Peyer's patch (tissue), 4 donors: ENCODE measurements around the gene SYNE1. TPM values are rescaled to one million over a fixed set of nuclear protein-coding genes. Genes with fewer than 3 reads are reported as not detected.
A peak's percentile ranks its signal among the peaks of the same experiment; 100 is the strongest.

Source experiments
- DNase-seq, 3 donors: peaks; one replicate each; pipeline ENCODE4 v3.0.0-alpha.2; 2017 to 2019
- H3K27ac ChIP-seq, 4 donors: fragments of 200-600 bp; sonication (generic); one replicate each; pipeline ENCODE4 v1.5.1; 2016 to 2019
- H3K27me3 ChIP-seq, 2 donors: fragments of 200-600 bp; sonication (generic); one replicate each; pipeline ENCODE4 v1.5.1; 2019
- H3K36me3 ChIP-seq, 3 donors: fragments of 200-600 bp; sonication (generic); one replicate each; pipeline ENCODE4 v1.5.1; 2016 to 2019
- H3K4me1 ChIP-seq, 4 donors: fragments of 200-600 bp; sonication (generic); one replicate each; pipeline ENCODE4 v1.5.1; 2016 to 2019
- H3K4me3 ChIP-seq, 4 donors: fragments of 200-600 bp; sonication (generic); 1 replicate in 3 of 4; 2 replicates in 1 of 4; pipeline ENCODE4 v1.5.1; 2016 to 2019; ENCODE audit warnings: mild to moderate bottlenecking in 1 of 4
- H3K9me3 ChIP-seq, 4 donors: fragments of 200-600 bp; sonication (generic); one replicate each; pipeline ENCODE4 v1.5.1; 2016 to 2019; ENCODE audit warnings: mild to moderate bottlenecking in 1 of 4
- POLR2A ChIP-seq, 2 donors: fragments of 450-650 bp; IDR thresholded peaks; one replicate each; pipeline ENCODE4 v1.5.1; 2017; ENCODE audit warnings: antibody characterized with exemption in 2 of 2, mild to moderate bottlenecking in 2 of 2, moderate library complexity in 2 of 2
- total RNA-seq, 4 donors: library from RNA; depleted of rRNA; stranded (reverse); fragments of >200 nt; gene quantifications; one replicate each; pipeline ENCODE4 v1.1.0, GENCODE V29; 2016
- TF ChIP-seq, protein P1 (sequence below), 6 experiments: fragments of 450-650 bp in 4 of 6; fragments of 200-600 bp in 2 of 6; sonication (generic) in 1 of 6; IDR thresholded peaks; one replicate each; pipeline ENCODE4 v1.5.1; 2017 to 2019; ENCODE audit warnings: antibody characterized with exemption in 6 of 6, mild to moderate bottlenecking in 3 of 6, moderate library complexity in 1 of 6

SYNE1 gene
- total RNA-seq, 4 donors from 2014 or later, result 23.1 to 245 (median 34.8) TPM

DNA sequence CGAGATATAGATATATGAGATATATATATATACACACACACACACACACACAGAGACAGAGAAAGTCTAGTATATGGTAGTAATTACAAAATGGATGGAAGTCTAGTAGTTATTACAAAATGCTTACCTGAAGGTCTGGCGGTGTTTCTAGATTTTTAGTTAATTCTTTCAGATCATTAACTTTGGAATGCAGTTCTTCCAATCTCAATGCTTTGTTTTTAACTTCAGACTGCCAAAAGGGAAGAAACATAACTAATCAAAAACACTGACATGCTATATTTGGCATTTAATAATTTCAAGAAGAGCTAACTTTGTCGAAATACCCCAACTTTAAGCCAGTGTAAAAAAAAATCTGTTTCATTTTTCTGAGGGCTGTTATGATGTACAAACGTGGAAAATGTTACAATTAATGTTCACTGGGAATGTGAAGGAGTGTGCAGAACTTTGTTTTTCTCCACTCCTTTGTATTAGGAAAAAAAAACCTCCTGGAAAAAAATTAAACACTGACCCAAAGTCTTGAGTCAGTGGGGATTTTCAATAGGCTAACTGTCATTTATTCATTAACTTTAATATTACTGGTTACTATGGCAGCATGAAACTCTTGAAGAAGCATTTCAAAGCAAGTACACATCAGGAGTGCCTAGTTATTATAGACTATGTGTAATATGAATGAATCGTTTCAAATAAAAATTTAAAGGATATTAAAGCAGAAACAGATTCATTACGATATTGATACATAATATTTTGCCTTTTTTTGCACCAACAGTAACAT, 232.9 kb downstream of the SYNE1 start:
- no peaks in the 10 kb centered on the region for H3K36me3 ChIP-seq
- H3K4me3 ChIP-seq, result no peak overlapping the region
- no peak for DNase-seq
- H3K4me1 ChIP-seq, result no peaks in the 10 kb centered on the region
- H3K27ac ChIP-seq, result no peak overlapping the region
- H3K9me3 ChIP-seq, result no peaks in the 10 kb centered on the region
- H3K27me3 ChIP-seq, result no peaks in the 10 kb centered on the region
- TF ChIP-seq, protein P1, sequence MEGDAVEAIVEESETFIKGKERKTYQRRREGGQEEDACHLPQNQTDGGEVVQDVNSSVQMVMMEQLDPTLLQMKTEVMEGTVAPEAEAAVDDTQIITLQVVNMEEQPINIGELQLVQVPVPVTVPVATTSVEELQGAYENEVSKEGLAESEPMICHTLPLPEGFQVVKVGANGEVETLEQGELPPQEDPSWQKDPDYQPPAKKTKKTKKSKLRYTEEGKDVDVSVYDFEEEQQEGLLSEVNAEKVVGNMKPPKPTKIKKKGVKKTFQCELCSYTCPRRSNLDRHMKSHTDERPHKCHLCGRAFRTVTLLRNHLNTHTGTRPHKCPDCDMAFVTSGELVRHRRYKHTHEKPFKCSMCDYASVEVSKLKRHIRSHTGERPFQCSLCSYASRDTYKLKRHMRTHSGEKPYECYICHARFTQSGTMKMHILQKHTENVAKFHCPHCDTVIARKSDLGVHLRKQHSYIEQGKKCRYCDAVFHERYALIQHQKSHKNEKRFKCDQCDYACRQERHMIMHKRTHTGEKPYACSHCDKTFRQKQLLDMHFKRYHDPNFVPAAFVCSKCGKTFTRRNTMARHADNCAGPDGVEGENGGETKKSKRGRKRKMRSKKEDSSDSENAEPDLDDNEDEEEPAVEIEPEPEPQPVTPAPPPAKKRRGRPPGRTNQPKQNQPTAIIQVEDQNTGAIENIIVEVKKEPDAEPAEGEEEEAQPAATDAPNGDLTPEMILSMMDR (IDR thresholded peaks at IDR 0.05), result no peak
- TF ChIP-seq POLR2A (IDR thresholded peaks at IDR 0.05), result no peak

DNA sequence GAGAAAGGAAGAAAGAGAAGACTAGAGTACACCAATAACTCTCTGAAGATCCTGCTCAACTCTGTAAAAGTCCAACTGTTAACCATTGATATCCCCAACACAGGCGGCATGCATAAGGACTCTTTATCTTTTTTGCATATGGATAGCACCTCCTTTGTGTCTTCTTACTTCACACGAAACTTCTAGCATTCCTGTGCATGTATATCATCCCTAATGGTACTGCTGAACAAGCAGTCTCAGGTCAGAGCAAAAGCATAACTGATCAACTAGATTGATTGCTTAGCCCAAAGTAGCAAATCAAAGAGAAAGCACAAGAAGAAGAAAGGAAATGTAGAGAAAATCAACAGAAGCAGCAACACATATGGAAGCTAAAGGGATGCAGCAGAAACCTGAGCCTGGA, 234.4 kb downstream of the SYNE1 start:
- no peaks in the 10 kb centered on the region for H3K36me3 ChIP-seq
- no peaks in the 10 kb centered on the region for H3K9me3 ChIP-seq
- H3K27me3 ChIP-seq, result no peaks in the 10 kb centered on the region
- DNase-seq, result no peak
- TF ChIP-seq POLR2A (IDR thresholded peaks at IDR 0.05), result no peak
- TF ChIP-seq, protein P1 (IDR thresholded peaks at IDR 0.05), result no peak
- no peak overlapping the region for H3K27ac ChIP-seq
- H3K4me3 ChIP-seq, result no peak overlapping the region
- no peaks in the 10 kb centered on the region for H3K4me1 ChIP-seq

DNA sequence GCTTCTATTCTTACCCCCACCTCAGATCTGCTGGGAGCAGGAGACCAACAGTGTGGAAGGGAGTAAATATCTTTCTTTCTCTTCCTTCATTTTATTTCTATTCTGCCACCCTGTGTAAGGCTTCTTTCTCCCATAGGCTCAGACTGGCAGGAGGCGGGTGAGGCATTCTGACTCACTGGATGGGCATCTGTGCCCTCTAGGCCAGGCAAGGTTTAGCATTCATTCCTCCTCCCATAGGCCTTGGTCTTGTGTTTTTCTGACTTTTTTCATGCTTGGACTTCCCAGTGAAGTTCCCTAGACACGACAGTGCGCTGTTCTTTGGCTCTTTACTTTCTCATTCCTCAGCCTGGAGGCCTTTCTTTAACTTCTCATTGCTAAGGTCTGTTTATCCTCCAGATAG, 235.2 kb downstream of the SYNE1 start:
- H3K27ac ChIP-seq, result no peak overlapping the region

DNA sequence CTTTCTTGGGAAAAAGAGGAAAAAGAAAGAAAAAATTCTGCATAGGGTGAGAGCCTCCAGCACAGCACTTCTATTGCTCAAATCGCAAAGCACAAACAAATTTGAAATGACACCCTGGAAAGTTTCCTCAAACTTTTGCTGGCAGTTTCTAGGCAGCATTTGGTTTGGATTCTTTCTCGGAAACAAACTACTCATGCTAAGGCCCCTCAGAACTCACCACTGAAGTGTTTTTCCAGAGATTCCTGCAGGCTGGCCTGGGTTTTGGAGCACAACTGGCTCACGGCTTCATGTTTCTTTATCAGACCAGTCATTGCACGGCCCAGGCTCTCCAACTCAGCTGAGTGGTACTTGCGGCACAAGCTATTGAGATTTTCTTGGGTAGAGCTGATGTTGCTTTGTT, 237.8 kb downstream of the SYNE1 start:
- H3K27ac ChIP-seq, result peak overlapping the region in 1 of 4 donors; percentile 57
- no peak overlapping the region for H3K4me3 ChIP-seq
- TF ChIP-seq, protein P1 (IDR thresholded peaks at IDR 0.05), result no peak
- TF ChIP-seq POLR2A (IDR thresholded peaks at IDR 0.05), result no peak
- H3K36me3 ChIP-seq, result no peaks in the 10 kb centered on the region
- no peaks in the 10 kb centered on the region for H3K9me3 ChIP-seq
- no peak for DNase-seq
- no peaks in the 10 kb centered on the region for H3K4me1 ChIP-seq
- H3K27me3 ChIP-seq, result no peaks in the 10 kb centered on the region

More for the DNA sequence above, 235.2 kb downstream of the SYNE1 start:
- H3K4me3 ChIP-seq, result no peak overlapping the region
- TF ChIP-seq, protein P1 (IDR thresholded peaks at IDR 0.05), result no peak
- TF ChIP-seq POLR2A (IDR thresholded peaks at IDR 0.05), result no peak
- no peaks in the 10 kb centered on the region for H3K36me3 ChIP-seq
- DNase-seq, result no peak
- H3K9me3 ChIP-seq, result no peaks in the 10 kb centered on the region
- H3K4me1 ChIP-seq, result no peaks in the 10 kb centered on the region
- H3K27me3 ChIP-seq, result no peaks in the 10 kb centered on the region

DNA sequence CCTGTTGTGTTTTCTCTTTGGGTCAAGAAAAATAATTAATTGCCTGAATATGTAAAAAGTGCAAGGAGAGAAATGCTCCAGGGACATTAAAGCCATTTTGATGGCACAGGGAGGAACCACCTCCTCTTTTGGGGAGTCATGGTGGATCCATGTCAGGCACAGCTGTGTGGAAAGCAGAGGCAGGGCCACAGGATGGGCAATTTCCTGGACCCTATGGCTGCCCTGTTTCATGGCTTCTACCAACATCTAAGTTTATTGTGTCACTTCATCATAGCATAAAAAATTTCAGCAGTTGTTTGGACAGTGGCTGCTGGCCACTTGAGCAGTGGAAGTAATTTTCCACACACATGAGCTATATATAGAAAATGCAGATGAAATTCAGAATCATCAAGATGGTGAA, 238.2 kb downstream of the SYNE1 start:
- no peaks in the 10 kb centered on the region for H3K4me1 ChIP-seq
- no peaks in the 10 kb centered on the region for H3K9me3 ChIP-seq
- H3K36me3 ChIP-seq, result no peaks in the 10 kb centered on the region
- TF ChIP-seq POLR2A (IDR thresholded peaks at IDR 0.05), result no peak
- TF ChIP-seq, protein P1 (IDR thresholded peaks at IDR 0.05), result no peak
- H3K27ac ChIP-seq, result peak overlapping the region in 2 of 4 donors; percentile 4 to 57
- no peaks in the 10 kb centered on the region for H3K27me3 ChIP-seq
- DNase-seq, result no peak
- no peak overlapping the region for H3K4me3 ChIP-seq
